ENCODE data around the gene CDKN2B-AS1. TPM values are rescaled to one million over a fixed set of nuclear protein-coding genes. Genes with fewer than 3 reads are reported as not detected.

Gene CDKN2B-AS1
- total and polyA plus RNA-seq, 2 experiments from 2014 or later, result 0.61 to 4.1 TPM

DNA sequence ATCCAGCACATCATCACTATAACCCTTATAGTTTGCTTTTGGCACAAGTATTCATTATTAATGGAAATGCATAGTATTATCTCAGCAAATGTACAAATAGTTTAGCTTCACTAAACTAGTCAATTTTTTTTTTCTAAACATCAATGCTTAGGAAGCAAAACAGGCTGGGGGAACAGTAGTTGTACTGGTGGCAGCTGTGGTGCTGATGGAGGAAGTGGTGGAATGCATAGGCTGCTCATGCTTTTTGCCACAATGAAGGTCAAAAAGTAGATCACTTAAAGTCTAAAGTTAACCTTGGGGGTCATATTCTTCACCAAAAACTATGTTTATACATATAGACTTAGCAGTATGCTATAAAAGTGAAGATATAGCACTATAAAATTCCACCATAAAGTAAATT lies 50.8 kb downstream of the CDKN2B-AS1 start:
- H3K79me2 ChIP-seq (ENCODE audit: insufficient read depth), result no peaks in the 10 kb centered on the region
- H3K36me3 ChIP-seq (ENCODE audit: low read depth), result no peaks in the 10 kb centered on the region
- H3K4me1 ChIP-seq (ENCODE audit: insufficient read depth), result peaks cover 46% of the 10 kb centered on the region
- H3K9me2 ChIP-seq (ENCODE audit: insufficient read depth), result no peaks in the 10 kb centered on the region
- TF ChIP-seq EZH2 (IDR thresholded peaks at IDR 0.05; ENCODE audit: insufficient read depth, poor library complexity, severe bottlenecking) (no peak), EZH2phosphoT487 (IDR thresholded peaks at IDR 0.05; ENCODE audit: insufficient read depth, low read depth) (no peak)
- no peak overlapping the region for H3K27ac ChIP-seq
- in situ Hi-C loops (cut with MboI), result no loop called here
- H4K20me1 ChIP-seq (ENCODE audit: insufficient read depth), result no peaks in the 10 kb centered on the region
- H3K4me2 ChIP-seq (ENCODE audit: unreplicated experiment), result no peak overlapping the region
- no peak overlapping the region for H3K4me3 ChIP-seq
- no peak overlapping the region for H3K9ac ChIP-seq
- H3K9me3 ChIP-seq (ENCODE audit: low read depth), result no peaks in the 10 kb centered on the region
- H2AFZ ChIP-seq, result no peak overlapping the region
- peaks cover 29% of the 10 kb centered on the region for H3F3A ChIP-seq (ENCODE audit: insufficient read depth)
- no peaks in the 10 kb centered on the region for H3K27me3 ChIP-seq (replicated peaks; ENCODE audit: insufficient read depth)
- no peak for DNase-seq

DNA sequence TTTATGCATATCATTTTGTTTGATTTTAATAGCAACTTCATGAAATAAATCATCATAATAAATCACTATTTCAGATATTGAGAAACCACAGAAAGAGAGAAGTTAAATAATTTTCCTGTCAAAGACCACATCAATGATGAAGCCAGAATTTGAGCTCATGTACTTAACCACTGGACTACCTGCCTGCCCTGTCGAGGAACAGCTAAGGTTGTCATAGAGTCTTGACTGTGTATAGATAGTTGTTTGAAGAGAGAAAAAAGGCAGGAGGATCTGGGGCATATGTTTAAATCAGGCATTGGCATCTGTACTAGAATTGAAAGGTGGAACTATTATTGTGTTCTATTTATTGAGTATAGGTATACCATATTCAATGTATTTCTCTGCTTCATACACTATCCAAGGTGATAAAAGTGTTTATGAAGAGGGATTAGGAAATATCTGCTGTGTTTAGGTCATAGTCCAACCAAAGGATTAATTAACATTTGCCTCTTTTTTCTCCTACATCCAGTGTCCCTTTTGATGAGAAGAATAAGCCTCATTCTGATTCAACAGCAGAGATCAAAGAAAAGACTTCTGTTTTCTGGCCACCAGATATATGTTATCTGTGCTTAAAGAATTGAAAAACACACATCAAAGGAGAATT lies 51.8 kb downstream of the CDKN2B-AS1 start:
- H3K36me3 ChIP-seq (ENCODE audit: low read depth), result no peaks in the 10 kb centered on the region
- no peak for TF ChIP-seq EZH2 (IDR thresholded peaks at IDR 0.05; ENCODE audit: insufficient read depth, poor library complexity, severe bottlenecking)
- no peak for TF ChIP-seq EZH2phosphoT487 (IDR thresholded peaks at IDR 0.05; ENCODE audit: insufficient read depth, low read depth)
- H4K20me1 ChIP-seq (ENCODE audit: insufficient read depth), result no peaks in the 10 kb centered on the region
- H3K79me2 ChIP-seq (ENCODE audit: insufficient read depth), result no peaks in the 10 kb centered on the region
- H3K9me2 ChIP-seq (ENCODE audit: insufficient read depth), result no peaks in the 10 kb centered on the region
- H2AFZ ChIP-seq, result no peak overlapping the region
- in situ Hi-C loops (cut with MboI), result no loop called here
- no peak for DNase-seq
- no peaks in the 10 kb centered on the region for H3K9me3 ChIP-seq (ENCODE audit: low read depth)
- H3K4me2 ChIP-seq (ENCODE audit: unreplicated experiment), result no peak overlapping the region
- H3K27ac ChIP-seq, result no peak overlapping the region
- H3K9ac ChIP-seq, result no peak overlapping the region
- 96 to 97% methylated on average over 1 of the region's 1 CpG for WGBS, 2 experiments (ENCODE audit: low coverage in 1 of 2, low lambda C conversion rate in 2 of 2, missing lambda C conversion rate in 2 of 2)
- H3K4me1 ChIP-seq (ENCODE audit: insufficient read depth), result peaks cover 39% of the 10 kb centered on the region
- H3F3A ChIP-seq (ENCODE audit: insufficient read depth), result peaks cover 23% of the 10 kb centered on the region
- H3K27me3 ChIP-seq (replicated peaks; ENCODE audit: insufficient read depth), result no peaks in the 10 kb centered on the region
- no peak overlapping the region for H3K4me3 ChIP-seq

DNA sequence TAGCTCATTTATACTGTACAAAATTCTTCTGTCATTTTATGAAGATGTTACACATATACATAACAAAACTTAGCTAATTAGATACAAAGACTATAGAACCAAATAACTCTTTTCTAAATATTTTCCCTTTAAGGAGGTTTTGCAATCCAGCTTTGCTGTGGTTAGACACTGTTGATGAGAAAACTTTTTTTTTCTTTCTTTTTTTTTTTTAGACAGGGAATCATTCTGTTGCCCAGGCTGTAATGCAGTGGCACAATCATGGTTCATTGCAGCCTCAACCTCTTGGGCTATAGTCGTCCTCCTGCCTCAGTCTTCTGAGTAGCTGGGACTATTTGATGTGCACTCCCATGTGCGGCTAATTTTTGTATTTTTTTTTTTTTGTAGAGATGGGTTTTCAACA lies 53.0 kb downstream of the CDKN2B-AS1 start:
- in situ Hi-C loops (cut with MboI), result no loop called here
- 97 to 100% methylated on average over 2 of the region's 2 CpGs for WGBS, 2 experiments (ENCODE audit: low coverage in 1 of 2, low lambda C conversion rate in 2 of 2, missing lambda C conversion rate in 2 of 2)
- no peak for TF ChIP-seq EZH2 (IDR thresholded peaks at IDR 0.05; ENCODE audit: insufficient read depth, poor library complexity, severe bottlenecking)
- no peak for TF ChIP-seq EZH2phosphoT487 (IDR thresholded peaks at IDR 0.05; ENCODE audit: insufficient read depth, low read depth)

DNA sequence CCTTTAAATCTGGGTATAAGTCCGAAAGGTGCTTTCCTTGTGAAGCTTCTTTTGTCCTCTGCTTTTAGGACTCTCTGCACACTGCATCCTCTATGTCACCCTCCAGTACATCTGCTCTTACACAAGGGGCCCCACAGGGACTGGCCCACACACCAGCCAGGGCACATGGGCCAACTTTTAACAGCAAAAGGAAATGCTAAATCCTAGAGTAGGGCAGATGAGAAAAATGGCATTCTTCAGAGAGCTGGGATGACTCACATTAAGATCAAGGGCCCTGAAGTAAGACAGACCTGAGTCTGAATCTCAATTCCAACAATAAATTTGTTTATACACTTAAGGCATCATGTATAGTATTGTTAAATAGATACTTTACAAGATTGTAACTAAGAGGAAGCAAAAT lies 54.8 kb downstream of the CDKN2B-AS1 start:
- TF ChIP-seq EZH2phosphoT487 (IDR thresholded peaks at IDR 0.05; ENCODE audit: insufficient read depth, low read depth) (no peak), EZH2 (IDR thresholded peaks at IDR 0.05; ENCODE audit: insufficient read depth, poor library complexity, severe bottlenecking) (no peak)
- Histone ChIP-seq H2AFZ (no peak overlapping the region), H3K4me1 (ENCODE audit: insufficient read depth) (peaks cover 38% of the 10 kb centered on the region), H3K9me3 (ENCODE audit: low read depth) (no peaks in the 10 kb centered on the region), H3K9ac (no peak overlapping the region), H3K36me3 (ENCODE audit: low read depth) (no peaks in the 10 kb centered on the region), H3K79me2 (ENCODE audit: insufficient read depth) (no peaks in the 10 kb centered on the region), H3K27me3 (replicated peaks; ENCODE audit: insufficient read depth) (no peaks in the 10 kb centered on the region), H3F3A (ENCODE audit: insufficient read depth) (peaks cover 40% of the 10 kb centered on the region), H3K4me3 (no peak overlapping the region), H3K4me2 (ENCODE audit: unreplicated experiment) (no peak overlapping the region), H4K20me1 (ENCODE audit: insufficient read depth) (no peaks in the 10 kb centered on the region), H3K9me2 (ENCODE audit: insufficient read depth) (no peaks in the 10 kb centered on the region), H3K27ac (no peak overlapping the region)
- 93 to 100% methylated on average over 1 of the region's 1 CpG for WGBS, 2 experiments (ENCODE audit: low coverage in 1 of 2, low lambda C conversion rate in 2 of 2, missing lambda C conversion rate in 2 of 2)
- peak; percentile 54 for DNase-seq
- in situ Hi-C loops (cut with MboI), result no loop called here

More for the DNA sequence above, 53.0 kb downstream of the CDKN2B-AS1 start:
- Histone ChIP-seq H3K4me1 (ENCODE audit: insufficient read depth) (peaks cover 34% of the 10 kb centered on the region), H3K4me3 (no peak overlapping the region), H3K79me2 (ENCODE audit: insufficient read depth) (no peaks in the 10 kb centered on the region), H3K9me3 (ENCODE audit: low read depth) (no peaks in the 10 kb centered on the region), H3F3A (ENCODE audit: insufficient read depth) (peaks cover 23% of the 10 kb centered on the region), H3K9ac (no peak overlapping the region), H4K20me1 (ENCODE audit: insufficient read depth) (no peaks in the 10 kb centered on the region), H3K9me2 (ENCODE audit: insufficient read depth) (no peaks in the 10 kb centered on the region), H3K36me3 (ENCODE audit: low read depth) (no peaks in the 10 kb centered on the region), H3K27me3 (replicated peaks; ENCODE audit: insufficient read depth) (no peaks in the 10 kb centered on the region), H2AFZ (no peak overlapping the region), H3K27ac (no peak overlapping the region), H3K4me2 (ENCODE audit: unreplicated experiment) (no peak overlapping the region)
- DNase-seq, result peak; percentile 25

DNA sequence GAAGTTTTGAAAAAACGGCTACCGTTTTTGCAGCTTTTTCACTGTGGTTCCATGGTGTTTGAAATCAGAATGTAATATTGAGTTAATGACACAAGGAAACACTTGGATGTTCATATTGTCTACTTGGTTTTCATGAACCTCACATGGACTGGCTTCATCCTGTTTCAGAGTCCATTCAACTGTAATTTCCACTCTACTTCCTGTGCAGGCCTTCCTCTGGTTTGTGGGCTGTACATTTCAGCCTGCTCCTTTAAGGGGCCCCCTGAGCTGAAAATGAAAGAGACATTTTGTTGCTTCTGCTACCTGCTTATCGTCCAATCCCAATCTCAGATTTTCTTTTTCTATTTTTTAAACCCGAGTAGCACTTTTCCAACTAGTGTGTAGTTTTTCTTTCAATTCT lies 56.3 kb downstream of the CDKN2B-AS1 start:
- no peak overlapping the region for H3K9ac ChIP-seq
- 99% methylated on average over 4 of the region's 4 CpGs for WGBS, 2 experiments (ENCODE audit: low coverage in 1 of 2, low lambda C conversion rate in 2 of 2, missing lambda C conversion rate in 2 of 2)
- no peaks in the 10 kb centered on the region for H3K27me3 ChIP-seq (replicated peaks; ENCODE audit: insufficient read depth)
- H3K4me2 ChIP-seq (ENCODE audit: unreplicated experiment), result no peak overlapping the region
- H2AFZ ChIP-seq, result no peak overlapping the region
- no peak overlapping the region for H3K4me3 ChIP-seq
- H3K9me3 ChIP-seq (ENCODE audit: low read depth), result no peaks in the 10 kb centered on the region
- no peaks in the 10 kb centered on the region for H3K79me2 ChIP-seq (ENCODE audit: insufficient read depth)
- H3K36me3 ChIP-seq (ENCODE audit: low read depth), result no peaks in the 10 kb centered on the region
- no peaks in the 10 kb centered on the region for H4K20me1 ChIP-seq (ENCODE audit: insufficient read depth)
- H3K4me1 ChIP-seq (ENCODE audit: insufficient read depth), result peaks cover 31% of the 10 kb centered on the region
- H3K9me2 ChIP-seq (ENCODE audit: insufficient read depth), result no peaks in the 10 kb centered on the region
- no peak for DNase-seq
- peaks cover 31% of the 10 kb centered on the region for H3F3A ChIP-seq (ENCODE audit: insufficient read depth)
- in situ Hi-C loops (cut with MboI), result no loop called here
- no peak for TF ChIP-seq EZH2 (IDR thresholded peaks at IDR 0.05; ENCODE audit: insufficient read depth, poor library complexity, severe bottlenecking)
- no peak for TF ChIP-seq EZH2phosphoT487 (IDR thresholded peaks at IDR 0.05; ENCODE audit: insufficient read depth, low read depth)
- H3K27ac ChIP-seq, result no peak overlapping the region

All from GM23248 (cell line).